GM12878 (cell line): ENCODE results near the gene CYB5R2. TPM values are rescaled to one million over a fixed set of nuclear protein-coding genes. Genes with fewer than 3 reads are reported as not detected.

Experiments
- ATAC-seq: fragments of 200-7000 bp; cut with Tn5 transposase; 3 replicates; pipeline ENCODE4 v1.9.1; 2020; ENCODE audit warnings: mild to moderate bottlenecking, moderate library complexity
- BruUV-seq: library from RNA; stranded (reverse); fragments of 400-500 nt; replicated peaks from 2 replicates; lab custom pipeline; 2021; lab: Mats Ljungman, UMichigan
- CTCF ChIA-PET: fragments of 300-600 bp; sonication (Branson Sonifier 250); formaldehyde crosslinking; extraction: SDS; loops from one replicate; lab custom pipeline; 2021; ENCODE audit warnings: inconsistent platforms; lab: Yijun Ruan, JAX
- POLR2A ChIA-PET: fragments of 350-600 bp; formaldehyde crosslinking; extraction: SDS; loops from one replicate; lab custom pipeline; 2021; ENCODE audit warnings: inconsistent platforms; lab: Charles Lee
- RAD21 ChIA-PET: fragments of 300-600 bp; sonication (Branson Sonifier 250); formaldehyde crosslinking; loops from one replicate; lab custom pipeline; 2023; ENCODE audit warnings: antibody characterized with exemption; ENCODE audit not compliant: unreplicated experiment; lab: Charles Lee
- SMC1A ChIA-PET: fragments of 300-600 bp; sonication (Branson Sonifier 250); formaldehyde crosslinking; loops from one replicate; lab custom pipeline; 2023; ENCODE audit not compliant: unreplicated experiment, uncharacterized antibody; lab: Charles Lee
- DNase-seq: peaks from one replicate; pipeline ENCODE4 v3.0.0-alpha.2; 2011; ENCODE audit warnings: low read depth, low spot score
- FAIRE-seq: peaks from 3 replicates; lab custom pipeline; 2011; peaks lifted over from hg19 to GRCh38; lab: Jason Lieb, UNC
- H2AFZ ChIP-seq: 2 replicates; pipeline ENCODE4 v1.6.0; 2011; ENCODE audit warnings: low read depth, low read length, control low read depth; ENCODE audit not compliant: control insufficient read depth
- H3K27ac ChIP-seq: 2 replicates; pipeline ENCODE4 v1.5.1; 2011; ENCODE audit warnings: control low read depth; ENCODE audit not compliant: control insufficient read depth, insufficient read depth
- H3K27me3 ChIP-seq, 2 experiments: replicated peaks in 1 of 2; 2 replicates each; pipeline versions ENCODE4 v1.6.0 to v1.6.1; 2011; ENCODE audit warnings: low read length in 1 of 2; ENCODE audit not compliant: control insufficient read depth in 2 of 2, insufficient read depth in 2 of 2
- H3K36me3 ChIP-seq, 2 experiments: 2 replicates each; pipeline ENCODE4 v1.5.1; 2011; ENCODE audit warnings: low read length in 1 of 2; ENCODE audit not compliant: control insufficient read depth in 2 of 2, insufficient read depth in 2 of 2
- H3K4me1 ChIP-seq: 2 replicates; pipeline ENCODE4 v1.6.1; 2011; ENCODE audit warnings: mild to moderate bottlenecking, low read length, moderate library complexity, mixed read lengths; ENCODE audit not compliant: control insufficient read depth, insufficient read depth
- H3K4me2 ChIP-seq: 2 replicates; pipeline ENCODE4 v1.6.0; 2011; ENCODE audit warnings: control low read depth; ENCODE audit not compliant: control insufficient read depth, insufficient read depth
- H3K4me3 ChIP-seq: fragments of 200-600 bp; sonication (generic); 2 replicates; pipeline ENCODE4 v1.5.1; 2016
- H3K79me2 ChIP-seq: 2 replicates; pipeline ENCODE4 v1.6.0; 2011; ENCODE audit warnings: low read length; ENCODE audit not compliant: control insufficient read depth, insufficient read depth
- H3K9ac ChIP-seq: 2 replicates; pipeline ENCODE4 v1.8.0; 2011; ENCODE audit warnings: low read length, control low read depth, mixed read lengths; ENCODE audit not compliant: control insufficient read depth, insufficient read depth
- H3K9me3 ChIP-seq: replicated peaks from 3 replicates; pipeline ENCODE4 v1.5.1; 2011; ENCODE audit warnings: mild to moderate bottlenecking, low read length; ENCODE audit not compliant: control insufficient read depth, insufficient read depth
- H4K20me1 ChIP-seq: 2 replicates; pipeline ENCODE4 v1.6.0; 2011; ENCODE audit not compliant: control insufficient read depth, insufficient read depth
- BRCA1 ChIP-seq: IDR thresholded peaks from 2 replicates; pipeline ENCODE4 v1.6.1; 2011; ENCODE audit warnings: low read depth, low read length, improper control_type of control experiment
- CREB1 ChIP-seq: IDR thresholded peaks from 2 replicates; pipeline ENCODE4 v1.6.1; 2012; ENCODE audit warnings: low read depth, mild to moderate bottlenecking, inconsistent platforms
- EP300 ChIP-seq, 2 experiments: fragments of 150-350 bp in 1 of 2; IDR thresholded peaks; 2 replicates each; pipeline ENCODE4 v1.6.1; 2011 to 2012; ENCODE audit warnings: low read depth in 2 of 2, low read length in 2 of 2, borderline replicate concordance in 1 of 2, improper control_type of control experiment in 1 of 2, inconsistent platforms in 1 of 2; ENCODE audit not compliant: control insufficient read depth in 1 of 2
- FOXK2 ChIP-seq: fragments of 450-650 bp; IDR thresholded peaks from 2 replicates; pipeline ENCODE4 v1.6.1; 2017; ENCODE audit warnings: mild to moderate bottlenecking, moderate library complexity
- FOXM1 ChIP-seq: IDR thresholded peaks from 2 replicates; pipeline ENCODE4 v1.6.1; 2012; ENCODE audit warnings: low read depth, mild to moderate bottlenecking, inconsistent platforms, low read length, moderate library complexity
- IKZF2 ChIP-seq, 2 experiments: fragments of 450-650 bp; IDR thresholded peaks; 2 replicates each; pipeline ENCODE4 v1.6.1; 2017; ENCODE audit warnings: mild to moderate bottlenecking in 2 of 2, moderate library complexity in 2 of 2
- PBX3 ChIP-seq: IDR thresholded peaks from 2 replicates; pipeline ENCODE4 v1.6.1; 2011; ENCODE audit warnings: mild to moderate bottlenecking, low read depth, low read length, moderate library complexity; ENCODE audit not compliant: insufficient replicate concordance
- PML ChIP-seq: IDR thresholded peaks from 2 replicates; pipeline ENCODE4 v1.6.1; 2012; ENCODE audit warnings: low read length, inconsistent platforms
- POLR2AphosphoS2 ChIP-seq: IDR thresholded peaks from 2 replicates; pipeline ENCODE4 v1.6.1; 2011; ENCODE audit warnings: low read depth, mild to moderate bottlenecking, low read length, improper control_type of control experiment, moderate library complexity
- RAD51 ChIP-seq: fragments of 450-650 bp; IDR thresholded peaks from 2 replicates; pipeline ENCODE4 v1.6.1; 2016; ENCODE audit warnings: moderate library complexity, mild to moderate bottlenecking, inconsistent platforms
- SUPT20H ChIP-seq: IDR thresholded peaks from 2 replicates; pipeline ENCODE4 v1.6.1; 2011; ENCODE audit warnings: low read depth, mild to moderate bottlenecking, low read length, moderate library complexity, borderline replicate concordance; ENCODE audit not compliant: control insufficient read depth
- TARDBP ChIP-seq: IDR thresholded peaks from 2 replicates; pipeline ENCODE4 v1.6.1; 2016; ENCODE audit warnings: borderline replicate concordance
- WRNIP1 ChIP-seq: IDR thresholded peaks from 2 replicates; pipeline ENCODE4 v1.6.1; 2011; ENCODE audit warnings: low read depth, low read length, improper control_type of control experiment, borderline replicate concordance
- ZBTB11 ChIP-seq: fragments of 450-650 bp; formaldehyde crosslinking; IDR thresholded peaks from 2 replicates; pipeline ENCODE4 v1.5.0; 2022; ENCODE audit warnings: mild to moderate bottlenecking, missing genetic modification characterization
- ZNF687 ChIP-seq: fragments of 450-650 bp; IDR thresholded peaks from 2 replicates; pipeline ENCODE4 v1.6.1; 2017; ENCODE audit warnings: mild to moderate bottlenecking, moderate library complexity
- WGBS: methylation state at CpG from one replicate; pipeline ENCODE4 v1.1.6; 2016; ENCODE audit warnings: low lambda C conversion rate; ENCODE audit not compliant: insufficient replicate concordance, insufficient coverage; ENCODE audit errors: missing lambda C conversion rate; 5-methylcytosine and 5-hydroxymethylcytosine counted together
- in situ Hi-C: fragments of 300-500 bp; cut with MboI; formaldehyde crosslinking; loops from 9 replicates; pipeline ENCODE4 v1.14.3; 2018; ENCODE audit warnings: mixed read lengths
- intact Hi-C: fragments of 100-400 bp; cut with micrococcal nuclease; formaldehyde crosslinking; loops from one replicate; pipeline ENCODE4 v1.14.2; 2022; ENCODE audit not compliant: unreplicated experiment
- polyA plus RNA-seq, 11 experiments: library from polyadenylated mRNA; depleted of rRNA in 4 of 11; unstranded in 6 of 11; stranded (reverse) in 5 of 11; fragments of >200 nt; fragmentation: Nextera tagmentation in 4 of 11; fragmentation: Illumina TruSeq in 1 of 11; extraction: Ambion mirVana in 4 of 11; extraction: Trizol in 1 of 11; gene quantifications; 1 replicate in 1 of 11; 2 replicates in 10 of 11; pipeline versions ENCODE4 v1.2.1 to v1.2.3, GENCODE V29; 2011 to 2016; ENCODE audit warnings: inconsistent platforms in 2 of 11, missing spikeins in 2 of 11, low read depth in 1 of 11
- total RNA-seq, 4 experiments: library from RNA; depleted of rRNA in 3 of 4; stranded (reverse); fragments of >200 nt in 3 of 4; fragmentation: Illumina TruSeq in 1 of 4; extraction: Trizol in 1 of 4; gene quantifications; 2 replicates each; pipeline versions ENCODE4 v1.2.1 to v1.2.3, GENCODE V29; 2013 to 2021

The CYB5R2 gene
- total and polyA plus RNA-seq, 10 of the 15 experiments (the other 5 are each of a cell fraction or from before 2014, with no cell fraction given): 21.0 to 111 (median 70.4) TPM

- DNase-seq (no peak), ATAC-seq (peak; percentile 28), FAIRE-seq (no peak)
- H2AFZ ChIP-seq: no peak overlapping the region
- no peaks in the 10 kb centered on the region for H3K4me1 ChIP-seq
- no peaks in the 10 kb centered on the region for H3K79me2 ChIP-seq
- intact Hi-C loops: no loop called here
- no peaks in the 10 kb centered on the region for H3K9me3 ChIP-seq
- ChIA-PET POLR2A (no interaction called here), SMC1A (interaction anchor here (1.4 to 2.3 kb wide), 2 partner anchors 57 to 599 kb away, joined by 3 to 13 read pairs; no protein-coding TSS in a partner anchor), RAD21 (interaction anchor here (1.7 kb wide), 1 partner anchor 9 kb away, joined by 5 read pairs; the partner anchor contains the start of gene OVCH2), CTCF (interaction anchor here (0.6 to 3.2 kb wide), 9 partner anchors 9 to 600 kb away, joined by 3 to 26 read pairs (median 6); partner anchors contain the start of gene OVCH2)
- TF ChIP-seq TARDBP (no peak), IKZF2 (IDR thresholded peaks at IDR 0.05) (no peak), ZNF687 (no peak), PML (no peak), FOXK2 (no peak), POLR2AphosphoS2 (no peak), BRCA1 (no peak), SUPT20H (no peak), EP300 (IDR thresholded peaks at IDR 0.05; ENCODE audit: borderline replicate concordance in 1 of 2, control insufficient read depth in 1 of 2, low read depth in 2 of 2, low read length in 2 of 2) (no peak), FOXM1 (no peak), WRNIP1 (no peak), RAD51 (no peak), CREB1 (no peak), PBX3 (no peak), ZBTB11 (CRISPR knock-in tag) (no peak)
- no peak overlapping the region for H3K4me2 ChIP-seq
- no peaks in the 10 kb centered on the region for H4K20me1 ChIP-seq
- no peaks in the 10 kb centered on the region for H3K36me3 ChIP-seq
- H3K4me3 ChIP-seq: no peak overlapping the region
- H3K27me3 ChIP-seq: peaks cover 0 to 5% of the 10 kb centered on the region in 2 experiments; a peak in 2 of 4 replicates
- in situ Hi-C loops: loop anchor here (5.0 to 10.0 kb wide), 2 partner anchors 599 to 882 kb away; no protein-coding TSS in a partner anchor
- no TSS peak for BruUV-seq
- no peak overlapping the region for H3K9ac ChIP-seq
- no peak overlapping the region for H3K27ac ChIP-seq
- 20% methylated on average over 5 of the region's 5 CpGs for WGBS
These were observed 23.1 kb upstream of the CYB5R2 start for GRCh38 chr11:7696424-7696823.
